Body of pancreas (tissue), 4 donors: Measurements from ENCODE around the gene GRHL1. TPM values are rescaled to one million over a fixed set of nuclear protein-coding genes. Genes with fewer than 3 reads are reported as not detected.

Experiments
- ATAC-seq: fragments of 150-250 bp; one replicate; pipeline ENCODE4 v1.9.1; 2016
- DNase-seq, 4 donors: peaks; one replicate each; pipeline ENCODE4 v3.0.0-alpha.2; 2019
- H3K27ac ChIP-seq, 4 donors: fragments of 200-600 bp; sonication (generic); 1 replicate in 3 of 4; 2 replicates in 1 of 4; pipeline versions ENCODE4 v1.5.1 to v1.6.1; 2016 to 2019; ENCODE audit warnings: mild to moderate bottlenecking in 1 of 4, mixed read lengths in 1 of 4, moderate library complexity in 1 of 4
- H3K27me3 ChIP-seq, 2 donors: fragments of 200-600 bp; sonication (generic); one replicate each; pipeline ENCODE4 v1.6.0; 2016; ENCODE audit warnings: mild to moderate bottlenecking in 1 of 2
- H3K36me3 ChIP-seq, 2 donors: fragments of 200-600 bp; sonication (generic); replicated peaks in 1 of 2; 2 replicates each; pipeline ENCODE4 v1.5.1; 2016; ENCODE audit warnings: low read depth in 2 of 2; ENCODE audit not compliant: insufficient read depth in 1 of 2
- H3K4me1 ChIP-seq: fragments of 200-600 bp; sonication (generic); one replicate; pipeline ENCODE4 v1.6.0; 2016
- H3K4me3 ChIP-seq, 2 donors: fragments of 200-600 bp; sonication (generic); 1 replicate in 1 of 2; 2 replicates in 1 of 2; pipeline ENCODE4 v1.5.1; 2016 to 2019
- H3K9me3 ChIP-seq, 3 donors: fragments of 200-600 bp; sonication (generic); 1 replicate in 2 of 3; 2 replicates in 1 of 3; pipeline ENCODE4 v1.5.1; 2016
- CTCF ChIP-seq, 7 experiments: fragments of 450-650 bp in 4 of 7; fragments of 200-600 bp in 3 of 7; sonication (generic) in 3 of 7; IDR thresholded peaks; one replicate each; pipeline ENCODE4 v1.5.1; 2016 to 2019; ENCODE audit warnings: antibody characterized with exemption in 7 of 7
- POLR2A ChIP-seq, 3 donors: fragments of 450-650 bp; IDR thresholded peaks; one replicate each; pipeline ENCODE4 v1.6.1; 2016; ENCODE audit warnings: antibody characterized with exemption in 3 of 3, mild to moderate bottlenecking in 2 of 3
- whole genome bisulfite sequencing, 2 donors: methylation state at CpG; one replicate each; pipeline ENCODE4 v1.1.5; 2017; 5-methylcytosine and 5-hydroxymethylcytosine counted together
- intact Hi-C: fragments of 100-400 bp; cut with DNase I; formaldehyde crosslinking; loops from one replicate; pipeline ENCODE4 v1.15.1; 2023
- total RNA-seq, 2 donors: library from RNA; depleted of rRNA; stranded (reverse); fragments of >200 nt; gene quantifications; one replicate each; pipeline ENCODE4 v1.1.0, GENCODE V29; 2016

Gene GRHL1
- total RNA-seq, 2 donors from 2014 or later: 2.0 to 4.2 TPM

- no peaks in the 10 kb centered on the region for H3K36me3 ChIP-seq
- H3K27me3 ChIP-seq: no peaks in the 10 kb centered on the region
- intact Hi-C loops: no loop called here
- WGBS, 2 donors: 94 to 96% methylated on average over 14 of the region's 14 CpGs
- no peak for ATAC-seq
- H3K27ac ChIP-seq: no peak overlapping the region
- no peak overlapping the region for H3K4me3 ChIP-seq
- no peak for DNase-seq
- peaks cover 30% of the 10 kb centered on the region for H3K4me1 ChIP-seq
- TF ChIP-seq POLR2A (IDR thresholded peaks at IDR 0.05) (no peak), CTCF (IDR thresholded peaks at IDR 0.05) (no peak)
- H3K9me3 ChIP-seq: no peaks in the 10 kb centered on the region
Measured at GRCh38 chr2:9949992-9950520, 1.4 kb upstream of the GRHL1 start.

GRCh38 chr2:9950521-9951271 lies 797 bp upstream of the GRHL1 start:
- WGBS, 2 donors: 9 to 49% methylated on average over 13 to 66 of the region's 76 CpGs
- Histone ChIP-seq H3K4me1 (peaks cover 24% of the 10 kb centered on the region), H3K27me3 (no peaks in the 10 kb centered on the region), H3K4me3 (peak overlapping the region; percentile 12 to 44), H3K27ac (peak overlapping the region; percentile 48 to 82 (median 72)), H3K36me3 (no peaks in the 10 kb centered on the region), H3K9me3 (no peaks in the 10 kb centered on the region)
- TF ChIP-seq CTCF (IDR thresholded peaks at IDR 0.05) (peak in 3 of 7 experiments; percentile 12 to 28 (median 16)), POLR2A (IDR thresholded peaks at IDR 0.05) (no peak)
- intact Hi-C loops: no loop called here
- DNase-seq: peak; percentile 16 to 58 (median 56)
- ATAC-seq: peak; percentile 48

GRCh38 chr2:9951272-9951521 lies 296 bp upstream of the GRHL1 start:
- peaks cover 24% of the 10 kb centered on the region for H3K4me1 ChIP-seq
- DNase-seq (no peak), ATAC-seq (no peak)
- peak overlapping the region; percentile 12 to 44 for H3K4me3 ChIP-seq
- H3K27me3 ChIP-seq: no peaks in the 10 kb centered on the region
- WGBS, 2 donors: 0% methylated on average over 8 of the region's 47 CpGs; no CpG with 5 or more reads in 1 of the 2 donors
- H3K9me3 ChIP-seq: no peaks in the 10 kb centered on the region
- TF ChIP-seq POLR2A (IDR thresholded peaks at IDR 0.05) (no peak), CTCF (IDR thresholded peaks at IDR 0.05) (peak in 1 of 7 experiments; percentile 32)
- intact Hi-C loops: no loop called here
- H3K36me3 ChIP-seq: no peaks in the 10 kb centered on the region
- H3K27ac ChIP-seq: peak overlapping the region; percentile 48 to 82 (median 72)

- H3K36me3 ChIP-seq: no peaks in the 10 kb centered on the region
- WGBS, 2 donors: 19 to 28% methylated on average over 12 to 15 of the region's 15 CpGs
- peaks cover 24% of the 10 kb centered on the region for H3K4me1 ChIP-seq
- peak overlapping the region; percentile 27 to 82 (median 68) for H3K27ac ChIP-seq
- peak in 1 of 4 donors; percentile 36 for DNase-seq
- no peaks in the 10 kb centered on the region for H3K27me3 ChIP-seq
- intact Hi-C loops: no loop called here
- peak overlapping the region; percentile 28 to 80 for H3K4me3 ChIP-seq
- no peaks in the 10 kb centered on the region for H3K9me3 ChIP-seq
- no peak for ATAC-seq
- TF ChIP-seq POLR2A (IDR thresholded peaks at IDR 0.05) (no peak), CTCF (IDR thresholded peaks at IDR 0.05) (no peak)
Measured at GRCh38 chr2:9952286-9952737, 819 bp downstream of the GRHL1 start.
